GM19238 (cell line): ENCODE measurements around the gene IGSF11.
A peak's percentile ranks its signal among the peaks of the same experiment; 100 is the strongest.
"Not testable (repeated sequence)": the region's sequence is repeated elsewhere in the genome, so short reads cannot be mapped to it uniquely, and the experiment has no call there.

Source experiments
- DNase-seq: peaks from one replicate; pipeline ENCODE4 v3.0.0; 2011; ENCODE audit warnings: low spot score; ENCODE audit not compliant: insufficient read length

Gene IGSF11

DNA sequence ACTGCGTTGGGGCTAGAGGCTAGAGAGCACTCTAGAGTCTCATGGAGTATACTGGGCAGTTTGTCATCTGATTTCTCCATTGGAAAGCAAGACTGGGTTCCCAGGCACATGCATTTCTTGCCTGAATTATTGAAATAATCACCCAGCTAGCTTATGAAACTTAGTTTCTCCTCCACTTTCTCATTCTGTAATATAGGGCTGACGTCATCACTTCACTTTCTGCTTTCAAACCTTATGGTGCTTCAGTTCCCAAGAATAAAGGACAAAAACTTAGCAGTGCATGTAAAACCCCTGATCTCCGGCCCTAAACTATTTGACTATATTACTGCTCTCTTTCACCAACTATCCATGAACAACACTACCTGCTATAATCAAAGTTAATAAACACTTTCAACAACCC, 147.9 kb downstream of the IGSF11 start:
- no peak for DNase-seq

DNA sequence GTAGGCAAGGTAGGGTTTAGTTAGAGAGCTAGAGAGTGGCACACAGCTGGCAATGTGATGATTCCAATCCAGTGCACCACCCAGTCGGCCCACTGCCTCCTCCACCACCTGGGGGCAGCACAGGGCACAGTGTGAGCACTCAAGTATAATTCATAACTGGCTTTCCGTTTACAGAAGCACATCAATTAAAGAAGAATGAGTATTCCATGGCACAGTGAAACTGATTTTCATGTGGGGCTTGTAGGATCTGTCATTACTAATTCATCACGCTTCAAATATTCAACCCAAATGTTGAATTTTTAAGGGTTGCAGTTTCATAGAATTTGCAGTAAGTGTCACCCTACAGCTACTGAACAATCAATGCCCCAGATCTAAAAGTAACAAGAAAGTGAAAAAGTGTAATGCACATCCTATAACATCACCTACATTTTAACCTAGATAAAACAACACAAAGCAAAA, 149.9 kb downstream of the IGSF11 start:
- peak; percentile 3 for DNase-seq

DNA sequence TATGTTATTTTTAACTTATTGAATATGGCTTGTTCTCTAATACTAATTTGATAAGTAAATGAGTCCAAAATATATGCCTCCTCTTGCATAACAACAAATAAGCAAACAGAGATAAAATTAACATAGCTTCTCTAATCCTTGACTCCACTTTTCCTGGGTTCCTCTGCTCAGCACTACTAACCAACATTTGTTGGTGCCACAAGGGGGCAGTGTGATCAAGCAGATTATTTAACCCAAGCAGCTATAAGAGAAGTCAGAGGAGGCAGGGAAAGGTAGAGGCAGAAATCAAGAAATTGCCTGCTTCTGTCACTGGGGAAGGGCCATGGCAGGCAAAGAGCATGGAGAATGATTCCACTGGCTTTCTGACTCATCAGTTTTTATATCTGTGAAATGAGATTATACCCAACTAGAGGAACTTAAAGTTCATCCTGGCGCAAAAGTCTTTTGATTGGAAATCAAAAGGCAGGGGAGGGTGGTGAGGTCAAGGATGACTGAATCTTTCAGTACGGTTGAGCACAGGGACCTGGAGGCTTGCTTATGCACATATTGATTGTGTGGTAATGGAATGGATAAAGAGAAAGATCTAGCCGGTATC, 152.2 kb downstream of the IGSF11 start:
- DNase-seq = peak; percentile 3

DNA sequence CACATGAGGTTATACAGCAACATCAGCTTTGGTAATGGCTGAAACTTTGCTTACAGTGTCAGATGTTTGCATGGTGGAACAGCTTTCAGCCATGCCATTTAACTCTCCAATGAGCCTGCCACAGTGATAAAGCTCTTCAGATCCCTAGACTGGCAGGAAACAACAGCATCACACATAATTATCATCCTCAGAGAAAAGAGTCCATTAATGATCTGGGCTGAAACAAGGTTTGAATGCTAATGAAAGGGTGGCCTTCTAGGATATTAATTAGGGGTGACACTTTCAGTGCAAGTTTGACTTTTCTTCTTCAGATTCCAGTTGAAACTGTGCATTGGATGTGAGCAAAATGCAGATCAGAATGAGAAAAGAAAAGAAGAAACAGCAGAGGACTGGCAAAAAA, 166.6 kb downstream of the IGSF11 start:
- no peak for DNase-seq

DNA sequence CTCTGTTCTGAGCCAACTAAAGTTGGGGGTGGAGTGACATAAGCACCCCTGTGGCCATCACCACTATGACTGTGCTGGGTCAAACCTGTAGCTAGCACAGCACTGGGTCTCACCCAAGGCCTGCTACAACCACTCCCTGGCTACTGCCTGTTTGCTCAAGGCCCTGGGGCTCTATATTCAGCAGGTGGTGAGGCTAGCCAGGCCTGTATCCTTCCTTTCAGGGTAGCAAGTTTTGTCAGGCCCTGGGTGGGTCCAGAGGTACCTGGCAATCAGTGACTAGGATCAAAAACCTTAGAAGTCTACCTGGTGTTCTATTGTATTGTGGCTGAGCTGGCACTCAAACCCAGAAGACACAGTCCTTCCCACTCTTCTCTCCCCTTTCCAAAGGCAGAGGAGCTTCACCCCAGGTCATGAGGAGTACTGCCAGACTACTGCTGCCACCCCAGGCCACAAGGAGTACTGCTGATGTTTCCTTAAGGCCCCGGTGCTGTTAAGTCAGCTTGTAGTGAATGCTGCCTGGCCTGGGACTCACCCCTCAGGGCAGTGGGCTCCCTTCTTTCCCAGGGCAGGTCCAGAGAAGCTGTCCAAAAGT, 170.8 kb downstream of the IGSF11 start:
- no peak for DNase-seq

DNA sequence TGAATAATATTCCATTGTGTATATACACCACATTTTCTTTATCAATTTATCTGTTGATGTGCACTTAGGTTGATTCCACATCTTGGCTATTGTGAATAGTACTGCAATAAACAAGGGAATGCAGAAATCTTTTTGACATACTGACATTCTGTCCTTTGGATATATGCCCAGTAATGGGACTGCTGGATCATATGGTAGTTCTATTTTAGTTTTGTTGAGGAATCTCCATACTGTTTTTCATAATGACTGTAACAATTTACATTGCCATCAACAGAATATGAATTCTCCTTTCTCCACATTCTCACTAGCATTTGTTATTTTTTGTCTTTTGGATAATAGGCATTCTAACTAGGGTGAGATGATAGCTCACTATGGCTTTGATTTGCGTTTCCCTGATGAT, 174.7 kb downstream of the IGSF11 start:
- DNase-seq = no peak

DNA sequence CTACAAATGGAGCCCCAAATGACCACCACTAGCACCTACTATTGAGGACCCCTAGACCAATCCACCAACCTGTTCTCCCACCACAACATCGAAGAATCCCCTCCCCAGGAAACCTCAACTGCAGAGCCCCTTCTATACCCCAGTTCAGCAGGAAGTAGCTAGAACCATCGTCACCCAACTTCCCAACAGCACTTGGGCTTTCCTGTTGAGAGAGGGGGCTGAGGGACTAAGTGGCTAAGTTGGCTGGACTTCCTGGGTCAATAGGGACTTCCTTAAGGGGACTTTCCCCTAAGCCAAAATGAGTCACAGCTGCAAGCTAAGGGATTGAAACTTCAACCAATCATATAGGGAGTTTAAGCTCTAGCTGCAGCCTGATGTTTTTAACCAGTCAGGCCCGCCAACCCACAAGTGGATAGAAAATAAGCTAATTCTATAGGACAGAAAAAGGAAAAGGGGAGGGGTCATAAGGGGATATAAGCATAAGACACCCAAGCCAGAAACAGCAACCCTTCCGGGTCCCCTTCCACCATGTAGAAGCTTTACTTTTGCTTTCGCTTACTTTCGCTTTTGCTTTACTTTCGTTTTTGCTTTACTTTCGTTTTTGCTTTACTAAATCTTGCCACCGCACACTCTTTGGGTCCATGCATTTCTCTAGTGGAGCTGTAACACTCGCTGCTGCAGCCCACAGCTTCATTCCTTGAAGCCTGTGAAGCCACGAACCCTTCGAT, 183.0 kb downstream of the IGSF11 start:
- DNase-seq = not testable (repeated sequence)

DNA sequence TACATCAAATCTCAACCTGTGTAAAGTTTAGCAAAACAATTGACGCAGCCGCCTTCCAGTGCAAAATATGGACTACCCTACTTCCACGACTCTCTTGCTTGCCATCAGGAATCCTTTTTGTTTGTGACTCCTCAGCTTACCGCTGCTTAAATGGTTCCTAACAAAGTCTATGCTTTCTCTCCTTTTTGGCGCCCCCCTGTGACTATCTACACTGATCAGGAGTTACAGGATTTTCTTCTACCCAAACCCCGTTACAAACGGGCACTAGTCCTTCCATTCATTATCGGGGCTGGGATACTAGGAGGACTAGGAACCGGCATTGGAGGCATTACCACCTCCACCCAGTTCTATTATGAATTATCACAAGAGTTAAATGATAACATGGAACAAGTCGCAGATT, 184.0 kb downstream of the IGSF11 start:
- no peak for DNase-seq
